ENCODE data around the gene RPL9.

GRCh38 chr4:39495446-39496213 lies 36.9 kb upstream of the RPL9 start:
- TF ChIP-seq CTCF (conservative IDR thresholded peaks at IDR 0.05; ENCODE audit: low read length) (no peak), EZH2phosphoT487 (IDR thresholded peaks at IDR 0.05; ENCODE audit: borderline replicate concordance, low read depth, low read length) (no peak)

All from OCI-LY7 (cell line).